ENCODE data around the gene COQ8B.
"Not testable (repeated sequence)": the region's sequence is repeated elsewhere in the genome, so short reads cannot be mapped to it uniquely, and the experiment has no call there.

COQ8B gene

GRCh38 chr19:40716482-40717324 is at the start of gene COQ8B, which contains the start of gene ITPKC:
COQ8B (minus strand) TSS chr19:40716886; CDS start chr19:40714632, 2,254 bp downstream.
ITPKC (plus strand) TSS chr19:40717112; CDS start chr19:40717136, 24 bp downstream.
- in situ Hi-C loops (cut with MboI; ENCODE audit: low sequenced_read_pairs): no loop called here

DNA sequence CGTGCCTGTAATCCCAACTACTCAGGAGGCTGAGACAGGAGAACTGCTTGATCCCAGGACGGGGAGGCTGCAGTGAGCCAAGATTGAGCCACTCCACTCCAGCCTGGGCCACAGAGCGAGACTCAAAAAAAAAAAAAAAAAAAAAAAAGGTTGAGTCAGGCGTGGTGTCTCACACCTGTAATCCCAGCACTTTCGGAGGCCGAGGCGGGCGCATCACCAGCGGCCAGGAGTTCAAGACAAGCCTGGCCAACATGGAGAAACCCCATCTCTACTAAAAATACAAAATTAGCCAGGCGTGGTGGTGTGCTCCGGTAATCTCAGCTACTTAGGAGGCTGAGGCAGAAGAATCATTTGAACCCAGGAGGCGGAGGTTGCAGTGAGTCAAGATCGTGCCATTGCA is 49.7 kb upstream of the COQ8B start:
- in situ Hi-C loops (cut with MboI; ENCODE audit: low sequenced_read_pairs): not testable (repeated sequence)

GRCh38 chr19:40763963-40764362 is 47.3 kb upstream of the COQ8B start:
- in situ Hi-C loops (cut with MboI; ENCODE audit: low sequenced_read_pairs): no loop called here

GRCh38 chr19:40763526-40763925 is 46.8 kb upstream of the COQ8B start:
- in situ Hi-C loops (cut with MboI; ENCODE audit: low sequenced_read_pairs): no loop called here

DNA sequence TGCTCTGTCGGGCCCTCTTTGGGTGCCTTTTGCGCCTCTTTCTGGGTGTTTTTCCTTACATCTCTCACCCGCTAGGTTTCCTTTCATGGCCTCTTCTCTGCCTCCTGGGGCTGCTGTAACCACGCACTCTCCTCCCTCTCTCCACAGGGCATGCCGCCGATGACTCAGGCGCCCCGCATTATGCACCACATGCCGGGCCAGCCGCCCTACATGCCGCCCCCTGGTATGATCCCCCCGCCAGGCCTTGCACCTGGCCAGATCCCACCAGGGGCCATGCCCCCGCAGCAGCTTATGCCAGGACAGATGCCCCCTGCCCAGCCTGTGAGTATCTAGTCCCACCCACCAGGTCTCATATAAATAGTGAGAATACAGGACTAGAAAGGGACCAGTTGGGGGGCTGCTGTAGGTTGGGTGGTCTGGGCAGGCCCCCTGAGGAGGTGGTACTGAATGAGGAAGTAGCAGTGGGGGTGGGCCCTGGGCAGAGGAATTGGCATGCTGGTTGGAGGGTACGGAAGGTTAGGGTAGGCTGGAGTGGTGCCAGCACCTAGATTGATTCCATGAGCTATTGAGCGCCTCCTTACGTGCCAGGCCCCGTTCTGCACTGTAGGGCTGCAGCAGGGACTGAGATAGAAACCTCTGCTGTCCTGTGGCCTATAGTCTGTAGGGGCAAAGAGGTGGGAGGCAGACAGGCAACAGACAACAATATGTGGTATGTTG is 46.2 kb upstream of the COQ8B start:
- in situ Hi-C loops (cut with MboI; ENCODE audit: low sequenced_read_pairs): no loop called here

DNA sequence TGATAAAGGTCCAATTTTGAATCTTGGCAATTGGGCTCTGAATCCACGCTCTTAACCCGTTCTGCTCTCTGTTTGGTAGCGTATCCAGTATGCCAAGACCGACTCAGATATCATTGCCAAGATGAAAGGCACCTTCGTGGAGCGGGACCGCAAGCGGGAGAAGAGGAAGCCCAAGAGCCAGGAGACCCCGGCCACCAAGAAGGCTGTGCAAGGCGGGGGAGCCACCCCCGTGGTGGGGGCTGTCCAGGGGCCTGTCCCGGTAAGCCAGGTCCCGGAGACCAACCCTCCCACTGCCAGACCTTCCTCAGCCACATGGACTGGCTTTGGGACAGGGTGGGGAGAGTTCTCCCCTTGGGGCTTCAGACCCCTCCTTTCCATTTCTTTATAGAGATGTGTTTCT is 42.7 kb upstream of the COQ8B start:
- in situ Hi-C loops (cut with MboI; ENCODE audit: low sequenced_read_pairs): no loop called here

- in situ Hi-C loops (cut with MboI; ENCODE audit: low sequenced_read_pairs): no loop called here
These were observed 41.8 kb upstream of the COQ8B start for GRCh38 chr19:40758491-40758890.

- in situ Hi-C loops (cut with MboI; ENCODE audit: low sequenced_read_pairs): no loop called here
These were observed 39.9 kb upstream of the COQ8B start for GRCh38 chr19:40756502-40757110.

DNA sequence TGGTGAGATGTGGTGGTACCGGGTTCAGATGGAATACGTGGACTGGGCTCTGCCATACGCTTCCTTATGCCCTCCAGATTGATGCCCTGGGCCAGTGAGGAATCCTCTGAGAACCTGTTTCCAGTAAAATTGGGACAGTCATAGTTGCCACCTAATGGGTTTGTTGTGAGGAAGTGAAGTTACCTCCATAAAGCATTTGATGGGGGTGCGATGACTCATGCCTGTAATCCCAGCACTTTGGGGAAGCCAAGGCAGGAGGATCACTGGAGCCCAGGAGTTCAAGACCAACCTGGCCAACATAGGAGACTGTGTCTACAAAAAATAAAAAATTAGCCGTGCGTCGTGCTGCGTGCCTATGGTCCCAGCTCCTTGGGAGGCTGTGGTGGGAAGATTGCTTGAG is 39.1 kb upstream of the COQ8B start:
- in situ Hi-C loops (cut with MboI; ENCODE audit: low sequenced_read_pairs): no loop called here

DNA sequence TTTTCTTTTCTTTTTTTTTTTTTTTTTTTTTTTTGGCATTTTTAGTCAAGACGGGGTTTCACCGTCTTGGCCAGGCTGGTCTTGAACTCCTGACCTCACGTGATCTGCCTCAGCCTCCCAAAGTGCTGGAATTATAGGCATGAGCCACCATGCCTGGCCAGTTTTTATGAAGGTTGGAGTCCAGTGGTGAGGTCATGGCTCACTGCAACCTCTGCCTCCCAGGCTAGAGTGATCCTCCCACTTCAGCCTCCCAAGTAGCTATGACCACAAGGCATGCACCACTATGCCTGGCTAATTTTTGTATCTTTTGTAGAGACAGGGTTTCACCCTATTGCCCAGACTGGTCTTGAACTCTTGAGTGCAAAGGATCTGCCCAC is 38.5 kb upstream of the COQ8B start:
- in situ Hi-C loops (cut with MboI; ENCODE audit: low sequenced_read_pairs): no loop called here

DNA sequence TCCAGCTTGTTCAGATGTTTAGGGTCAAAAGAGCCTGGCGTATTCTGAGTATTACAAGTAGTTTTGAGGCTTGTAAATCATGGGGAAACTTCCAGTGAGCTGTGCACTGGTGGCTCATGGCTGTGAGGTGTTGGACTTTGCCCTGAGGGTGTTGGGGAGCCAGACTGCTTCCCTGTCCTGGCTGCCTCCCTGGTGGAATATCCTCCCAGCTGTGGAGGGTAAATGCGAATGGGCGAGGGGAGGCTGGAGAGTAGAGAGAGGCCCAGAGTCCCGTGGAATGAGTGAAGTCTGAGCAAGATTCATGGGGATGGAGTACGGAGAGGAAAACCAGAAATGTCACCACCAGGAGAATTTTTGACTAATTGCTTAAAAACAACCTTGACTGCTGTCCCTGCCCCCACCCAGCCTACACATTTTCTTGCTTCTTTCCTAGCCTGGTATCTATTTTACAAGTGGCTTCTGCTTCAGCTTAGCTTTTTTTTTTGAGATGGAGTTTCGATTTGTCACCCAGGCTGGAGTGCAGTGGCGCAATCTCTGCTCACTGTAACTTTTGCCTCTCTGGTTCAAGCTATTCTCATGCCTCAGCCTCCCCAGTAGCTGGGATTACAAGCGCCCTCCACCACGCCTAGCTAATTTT is 38.0 kb upstream of the COQ8B start:
- in situ Hi-C loops (cut with MboI; ENCODE audit: low sequenced_read_pairs): no loop called here

DNA sequence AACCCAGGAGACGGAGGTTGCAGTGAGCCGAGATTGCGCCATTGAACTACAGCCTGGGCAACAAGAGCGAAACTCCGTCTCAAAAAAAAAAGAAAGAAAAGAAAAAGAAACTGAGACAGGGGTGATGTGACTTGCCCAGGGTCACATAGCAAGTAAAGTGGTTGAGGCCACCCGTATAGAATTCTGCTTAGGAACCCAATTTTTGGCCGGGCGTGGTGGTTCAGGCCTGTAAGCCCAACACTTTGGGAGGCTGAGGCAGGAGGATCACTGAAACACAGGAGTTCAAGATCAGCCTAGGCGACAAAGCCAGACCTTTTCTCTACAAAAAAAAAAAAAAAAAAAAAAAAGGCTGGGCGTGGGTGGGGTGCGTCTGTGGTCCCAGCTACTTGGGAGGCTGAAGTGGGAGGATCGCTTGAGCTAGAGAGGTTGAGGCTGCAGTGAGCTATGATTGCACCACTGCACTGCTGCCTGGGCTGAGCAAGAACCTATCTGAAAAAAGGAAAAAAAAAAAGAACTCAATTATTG is 35.6 kb upstream of the COQ8B start:
- in situ Hi-C loops (cut with MboI; ENCODE audit: low sequenced_read_pairs): no loop called here

GRCh38 chr19:40750874-40751537 is 34.3 kb upstream of the COQ8B start, which contains the start of gene SNRPA:
SNRPA (plus strand) TSS chr19:40751203; CDS start chr19:40751409, 206 bp downstream.
- in situ Hi-C loops (cut with MboI; ENCODE audit: low sequenced_read_pairs): no loop called here

DNA sequence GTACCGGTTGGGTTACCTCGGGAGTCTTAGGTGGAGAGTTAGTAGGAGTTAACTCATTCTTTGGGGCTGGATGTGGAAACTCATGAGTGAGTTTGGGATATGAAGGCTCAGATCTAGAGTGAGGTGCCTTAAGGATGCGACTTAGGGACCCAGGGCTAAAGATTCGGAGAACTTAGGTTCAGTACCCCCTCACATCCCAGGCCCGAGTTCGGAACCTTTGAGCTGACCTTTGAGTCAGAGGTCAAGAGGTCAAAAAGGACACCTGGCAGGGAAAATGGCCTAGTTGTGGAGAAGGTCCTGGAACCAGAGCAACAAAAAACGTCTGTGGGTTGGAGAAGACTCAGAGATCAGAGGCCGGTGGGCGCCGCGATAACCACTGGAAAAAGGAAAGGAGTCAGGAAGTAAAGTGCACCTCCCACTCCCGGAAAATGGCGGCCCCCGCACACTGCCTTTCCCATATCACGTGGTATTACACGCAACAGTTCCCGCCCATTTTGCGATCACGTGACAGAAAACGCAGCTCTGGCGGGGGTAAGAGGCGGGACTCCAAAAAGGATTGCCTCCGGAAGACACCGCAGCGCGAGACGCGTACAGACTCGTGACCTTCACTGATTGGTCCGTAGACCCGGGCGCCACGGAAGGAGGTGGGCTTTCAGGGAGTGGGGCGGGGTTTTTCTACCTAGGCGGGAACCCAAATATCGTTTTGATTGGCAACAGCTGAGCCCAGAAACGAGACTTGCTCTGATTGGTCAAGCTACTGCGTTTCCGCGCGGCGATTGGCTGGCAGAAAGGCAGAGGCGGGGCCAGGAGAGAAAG is 33.6 kb upstream of the COQ8B start, which contains the start of gene ACTMAP:
TSS of gene ACTMAP (minus strand) at position 420 of the 816 bp plus-strand sequence. CDS start 674 bp downstream, outside the sequence.
- in situ Hi-C loops (cut with MboI; ENCODE audit: low sequenced_read_pairs): no loop called here

- in situ Hi-C loops (cut with MboI; ENCODE audit: low sequenced_read_pairs): no loop called here
These were observed 30.9 kb upstream of the COQ8B start for GRCh38 chr19:40747536-40747935.

DNA sequence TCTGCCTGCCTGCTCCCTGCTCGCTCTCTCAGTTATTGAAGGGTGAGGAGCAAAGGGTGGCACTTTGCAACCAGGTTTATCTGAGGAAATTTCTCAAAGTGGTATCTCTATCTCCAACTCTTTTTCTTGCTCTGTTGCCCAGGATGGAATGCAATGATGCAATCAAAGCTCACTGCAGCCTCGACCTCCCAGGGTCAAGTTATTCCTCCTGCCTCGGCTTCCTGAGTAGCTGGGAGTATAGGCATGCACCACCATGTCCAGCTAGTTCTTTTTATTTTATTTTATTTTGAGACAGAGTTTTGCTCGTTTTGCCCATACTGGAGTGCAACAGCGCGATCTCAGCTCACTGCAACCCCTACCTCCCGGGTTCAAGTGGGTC is 28.7 kb upstream of the COQ8B start:
- in situ Hi-C loops (cut with MboI; ENCODE audit: low sequenced_read_pairs): no loop called here

DNA sequence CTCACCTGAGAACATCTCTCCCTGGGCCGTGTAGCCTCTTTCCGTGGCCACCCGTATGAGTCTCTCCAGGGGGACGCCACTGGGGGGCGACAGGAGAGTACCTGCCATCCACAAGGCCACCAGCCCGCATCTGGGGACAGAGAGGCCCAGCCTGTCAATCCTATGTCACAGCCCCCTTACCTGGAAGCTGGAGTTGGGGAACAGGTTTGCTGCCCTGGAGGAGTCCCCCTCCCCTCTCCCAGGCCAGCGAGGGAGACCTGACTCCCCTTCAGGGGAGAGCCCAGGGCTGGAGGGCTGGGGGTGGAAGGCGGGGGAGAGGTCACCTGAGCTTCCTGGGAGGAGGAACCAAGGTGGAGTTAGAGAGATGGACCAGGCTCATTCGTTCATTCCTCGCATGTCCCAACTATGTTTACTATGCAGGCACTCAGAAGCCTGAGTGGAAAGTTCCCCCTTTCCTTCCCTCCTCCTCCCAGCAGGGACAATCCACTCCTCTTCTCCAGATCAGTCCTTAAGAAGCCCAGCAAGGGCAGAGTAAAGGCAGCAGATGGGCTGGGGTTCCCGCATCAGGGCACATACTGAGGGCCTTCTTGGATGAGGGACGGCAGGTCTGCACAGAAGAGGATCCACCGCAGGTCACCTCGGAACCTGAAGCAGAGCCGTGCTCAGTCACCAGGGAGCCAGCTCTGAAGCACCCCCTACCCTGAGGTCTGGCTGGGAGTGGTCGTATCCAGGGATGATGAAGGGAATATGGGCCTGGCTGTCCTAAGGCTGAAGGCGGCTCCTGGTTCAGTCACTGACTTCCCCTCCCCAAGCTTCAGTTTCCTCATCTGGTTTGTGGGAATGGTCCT is 28.1 kb upstream of the COQ8B start:
- in situ Hi-C loops (cut with MboI; ENCODE audit: low sequenced_read_pairs): no loop called here

- in situ Hi-C loops (cut with MboI; ENCODE audit: low sequenced_read_pairs): no loop called here
These were observed 27.2 kb upstream of the COQ8B start for GRCh38 chr19:40743926-40744325.

DNA sequence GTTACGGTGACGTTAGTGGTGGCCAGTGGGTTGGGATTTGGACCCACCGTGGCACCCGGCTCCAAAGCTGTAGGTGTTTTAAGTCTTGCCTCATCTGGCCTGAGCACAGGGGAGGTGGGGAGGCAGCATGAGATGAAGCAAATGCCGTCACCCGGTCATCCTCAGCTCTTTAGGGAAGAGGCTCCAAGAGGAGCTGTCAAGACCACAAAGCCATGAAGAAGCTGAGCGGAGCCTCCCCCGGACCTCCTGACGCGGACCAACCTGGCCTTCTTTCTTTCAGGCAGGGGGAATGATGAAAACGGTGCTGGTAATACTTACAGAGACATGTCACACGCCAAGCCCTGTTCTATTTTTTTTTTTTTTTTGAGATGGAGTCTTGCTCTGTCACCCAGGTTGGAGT is 26.2 kb upstream of the COQ8B start:
- in situ Hi-C loops (cut with MboI; ENCODE audit: low sequenced_read_pairs): no loop called here

All from hTERT RPE-1 (cell line).